Skeletal muscle satellite cell (primary cell): Measurements from ENCODE around the gene MYCL.

Experiments used
- H3K27me3 ChIP-seq: 2 replicates; pipeline ENCODE4 v1.7.0; 2013; ENCODE audit warnings: low read length; ENCODE audit not compliant: control insufficient read depth, insufficient read depth
- H3K36me3 ChIP-seq: 2 replicates; pipeline ENCODE4 v1.7.0; 2013; ENCODE audit warnings: mild to moderate bottlenecking, control low read depth, low read length; ENCODE audit not compliant: insufficient read depth
- H3K4me1 ChIP-seq: 2 replicates; pipeline ENCODE4 v1.7.0; 2013; ENCODE audit warnings: low read length; ENCODE audit not compliant: control insufficient read depth, insufficient read depth
- H3K4me2 ChIP-seq: 2 replicates; pipeline ENCODE4 v1.7.0; 2013; ENCODE audit warnings: mild to moderate bottlenecking, low read length
- H3K4me3 ChIP-seq: 2 replicates; pipeline ENCODE4 v1.7.0; 2013; ENCODE audit warnings: low read length
- H3K9ac ChIP-seq: 2 replicates; pipeline ENCODE4 v1.7.0; 2013; ENCODE audit warnings: mild to moderate bottlenecking, low read depth, low read length, moderate library complexity
- H3K9me3 ChIP-seq: replicated peaks from 2 replicates; pipeline ENCODE4 v1.7.0; 2013; ENCODE audit warnings: mild to moderate bottlenecking, control low read depth, low read length

Gene MYCL

GRCh38 chr1:39858315-39858714, 43.4 kb downstream of the MYCL start:
- Histone ChIP-seq H3K4me3 (no peak overlapping the region), H3K9me3 (no peaks in the 10 kb centered on the region), H3K4me1 (no peaks in the 10 kb centered on the region), H3K4me2 (no peak overlapping the region), H3K27me3 (no peaks in the 10 kb centered on the region), H3K9ac (no peak overlapping the region), H3K36me3 (peaks cover 19% of the 10 kb centered on the region)

GRCh38 chr1:39857126-39857878, 44.4 kb downstream of the MYCL start:
- Histone ChIP-seq H3K4me2 (no peak overlapping the region), H3K27me3 (no peaks in the 10 kb centered on the region), H3K36me3 (peaks cover 19% of the 10 kb centered on the region), H3K4me1 (peaks cover 6% of the 10 kb centered on the region), H3K9ac (no peak overlapping the region), H3K9me3 (no peaks in the 10 kb centered on the region), H3K4me3 (no peak overlapping the region)

GRCh38 chr1:39854738-39855137, 47.0 kb downstream of the MYCL start:
- peaks cover 9% of the 10 kb centered on the region for H3K4me1 ChIP-seq
- no peak overlapping the region for H3K9ac ChIP-seq
- no peaks in the 10 kb centered on the region for H3K27me3 ChIP-seq
- no peak overlapping the region for H3K4me2 ChIP-seq
- peaks cover 25% of the 10 kb centered on the region for H3K36me3 ChIP-seq
- H3K4me3 ChIP-seq, result no peak overlapping the region
- no peaks in the 10 kb centered on the region for H3K9me3 ChIP-seq

GRCh38 chr1:39854314-39854713, 47.4 kb downstream of the MYCL start:
- H3K4me1 ChIP-seq, result peaks cover 9% of the 10 kb centered on the region
- no peak overlapping the region for H3K9ac ChIP-seq
- H3K36me3 ChIP-seq, result peaks cover 28% of the 10 kb centered on the region
- H3K4me3 ChIP-seq, result no peak overlapping the region
- no peaks in the 10 kb centered on the region for H3K27me3 ChIP-seq
- no peak overlapping the region for H3K4me2 ChIP-seq
- H3K9me3 ChIP-seq, result no peaks in the 10 kb centered on the region

GRCh38 chr1:39852876-39853275, 48.8 kb downstream of the MYCL start:
- Histone ChIP-seq H3K9ac (no peak overlapping the region), H3K4me3 (no peak overlapping the region), H3K4me2 (no peak overlapping the region), H3K9me3 (no peaks in the 10 kb centered on the region), H3K36me3 (peaks cover 29% of the 10 kb centered on the region), H3K4me1 (peaks cover 9% of the 10 kb centered on the region), H3K27me3 (no peaks in the 10 kb centered on the region)

- H3K36me3 ChIP-seq, result peaks cover 33% of the 10 kb centered on the region
- H3K4me2 ChIP-seq, result peak overlapping the region; percentile 5
Observed at GRCh38 chr1:39852214-39852791, 49.4 kb downstream of the MYCL start.

GRCh38 chr1:39850606-39851216, 51.0 kb downstream of the MYCL start:
- Histone ChIP-seq H3K4me1 (peaks cover 23% of the 10 kb centered on the region), H3K27me3 (no peaks in the 10 kb centered on the region), H3K4me3 (no peak overlapping the region), H3K4me2 (no peak overlapping the region), H3K36me3 (peaks cover 40% of the 10 kb centered on the region), H3K9me3 (no peaks in the 10 kb centered on the region), H3K9ac (no peak overlapping the region)

More at GRCh38 chr1:39852214-39852791, 49.4 kb downstream of the MYCL start:
- Histone ChIP-seq H3K4me3 (no peak overlapping the region), H3K4me1 (peaks cover 9% of the 10 kb centered on the region), H3K9me3 (no peaks in the 10 kb centered on the region), H3K27me3 (no peaks in the 10 kb centered on the region), H3K9ac (no peak overlapping the region)

GRCh38 chr1:39849203-39849602, 52.5 kb downstream of the MYCL start:
- Histone ChIP-seq H3K9me3 (no peaks in the 10 kb centered on the region), H3K4me3 (no peak overlapping the region), H3K27me3 (no peaks in the 10 kb centered on the region), H3K9ac (no peak overlapping the region), H3K4me2 (no peak overlapping the region), H3K4me1 (peaks cover 30% of the 10 kb centered on the region), H3K36me3 (peaks cover 33% of the 10 kb centered on the region)

GRCh38 chr1:39847940-39848339, 53.8 kb downstream of the MYCL start:
- peaks cover 29% of the 10 kb centered on the region for H3K4me1 ChIP-seq
- H3K4me2 ChIP-seq, result no peak overlapping the region
- H3K4me3 ChIP-seq, result no peak overlapping the region
- peaks cover 37% of the 10 kb centered on the region for H3K36me3 ChIP-seq
- H3K9ac ChIP-seq, result no peak overlapping the region
- no peaks in the 10 kb centered on the region for H3K9me3 ChIP-seq
- no peaks in the 10 kb centered on the region for H3K27me3 ChIP-seq

- peaks cover 48% of the 10 kb centered on the region for H3K36me3 ChIP-seq
- no peaks in the 10 kb centered on the region for H3K27me3 ChIP-seq
- no peaks in the 10 kb centered on the region for H3K9me3 ChIP-seq
- peaks cover 20% of the 10 kb centered on the region for H3K4me1 ChIP-seq
- peak overlapping the region; percentile 32 for H3K9ac ChIP-seq
- H3K4me3 ChIP-seq, result no peak overlapping the region
- H3K4me2 ChIP-seq, result peak overlapping the region; percentile 34
Observed at GRCh38 chr1:39846796-39847195, 54.9 kb downstream of the MYCL start.

GRCh38 chr1:39845569-39846566, 55.8 kb downstream of the MYCL start:
- peak overlapping the region; percentile 34 for H3K4me2 ChIP-seq
- H3K36me3 ChIP-seq, result peaks cover 57% of the 10 kb centered on the region
- no peak overlapping the region for H3K4me3 ChIP-seq
- H3K27me3 ChIP-seq, result no peaks in the 10 kb centered on the region
- H3K4me1 ChIP-seq, result peaks cover 20% of the 10 kb centered on the region
- peak overlapping the region; percentile 32 for H3K9ac ChIP-seq
- H3K9me3 ChIP-seq, result no peaks in the 10 kb centered on the region
